ENCODE data around the gene KCNJ10.

The KCNJ10 gene

GRCh38 chr1:159985473-159985872 lies 84.5 kb downstream of the KCNJ10 start:
- no peak for DNase-seq

DNA sequence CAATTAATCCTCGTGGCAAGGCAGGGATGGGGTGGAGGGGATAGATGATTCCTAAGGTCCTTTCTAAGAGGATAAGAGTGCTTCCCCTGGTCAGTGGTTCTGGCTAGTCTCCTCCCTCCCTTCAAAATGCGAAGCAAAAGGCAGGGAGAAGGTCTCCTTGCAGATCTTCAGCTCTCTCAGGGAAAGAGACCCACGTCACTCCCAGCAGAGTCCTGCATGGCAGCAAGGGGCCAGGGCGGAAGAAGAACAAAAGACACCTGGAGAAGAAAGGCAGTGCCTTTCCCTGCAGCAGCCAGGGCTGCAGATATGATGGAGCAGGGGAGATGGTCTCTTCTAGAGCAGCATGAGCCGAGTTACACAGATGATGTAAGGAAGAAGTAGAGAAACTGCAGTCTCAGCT lies 86.3 kb downstream of the KCNJ10 start:
- no peak for DNase-seq

DNA sequence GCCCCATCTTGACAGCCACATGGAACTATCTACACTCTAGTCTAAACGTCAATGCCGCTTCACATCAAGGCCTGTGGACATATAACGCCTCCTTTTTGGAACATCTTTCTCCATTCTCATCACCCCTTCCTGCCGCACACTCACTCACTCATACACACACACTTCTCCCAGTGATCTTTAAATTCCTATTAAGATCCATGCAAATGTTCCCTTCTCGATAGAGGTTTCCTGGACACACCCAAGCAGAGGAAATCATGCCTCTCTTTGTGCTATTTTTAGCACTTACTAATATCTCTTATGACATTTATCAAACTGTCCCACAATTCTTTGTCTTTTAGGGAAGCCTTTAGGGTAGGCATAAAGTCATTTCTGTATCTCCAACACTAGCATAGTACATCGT lies 87.7 kb downstream of the KCNJ10 start:
- DNase-seq, result no peak

DNA sequence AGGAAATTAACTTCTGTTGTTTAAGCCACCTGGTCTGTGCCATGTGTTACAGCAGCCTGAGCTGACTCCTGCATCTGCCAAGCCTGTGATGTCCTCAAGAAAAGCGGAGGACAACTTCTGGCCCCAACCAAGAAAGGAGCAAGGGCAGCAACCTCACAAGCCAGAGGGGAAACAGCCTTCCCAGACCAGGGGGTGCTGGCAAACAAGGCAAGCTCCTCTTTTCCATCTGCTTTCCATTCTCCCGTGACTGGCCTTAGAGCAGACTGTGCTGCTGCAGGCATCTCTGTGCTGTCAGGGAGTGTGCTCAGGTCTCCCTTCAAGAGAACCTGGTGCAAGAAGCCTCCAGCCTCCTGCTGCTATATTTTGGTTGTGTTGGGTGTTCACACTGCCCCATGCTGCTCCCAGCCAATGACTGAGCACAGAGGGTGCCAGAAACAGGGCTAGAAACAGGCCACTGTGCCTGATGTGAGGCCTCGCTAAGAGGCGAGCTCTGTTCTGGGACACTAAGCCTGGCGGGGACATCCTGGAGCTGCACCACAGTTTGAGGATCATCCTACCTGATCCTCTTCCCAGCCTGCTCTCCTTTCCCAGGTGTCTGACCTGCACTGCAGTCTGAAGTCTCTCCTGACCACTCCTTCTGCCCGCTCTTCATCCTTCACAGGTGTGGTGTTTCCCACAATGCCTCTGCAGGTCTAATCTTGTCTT lies 88.5 kb downstream of the KCNJ10 start:
- DNase-seq, result no peak

DNA sequence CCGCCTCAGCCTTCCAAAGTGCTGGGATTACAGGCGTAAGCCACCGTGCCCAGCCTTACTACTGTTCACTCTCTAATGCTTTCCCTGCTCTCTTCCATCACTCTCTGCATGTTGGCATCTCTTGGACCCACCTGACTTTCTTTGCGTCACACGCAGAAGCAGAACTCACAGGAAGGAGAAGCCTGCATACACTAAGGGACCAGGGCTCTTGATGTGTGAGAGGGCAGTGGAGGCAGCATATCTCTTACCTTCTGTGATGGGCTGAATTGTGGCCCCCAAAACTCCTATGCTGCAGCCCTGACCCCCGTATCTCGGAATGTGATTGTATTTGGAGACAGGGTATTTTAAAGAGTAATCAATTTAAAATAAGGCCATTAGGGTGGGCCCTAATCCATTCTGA lies 89.2 kb downstream of the KCNJ10 start:
- DNase-seq, result no peak

GRCh38 chr1:159980076-159980475 lies 89.9 kb downstream of the KCNJ10 start:
- DNase-seq, result no peak

DNA sequence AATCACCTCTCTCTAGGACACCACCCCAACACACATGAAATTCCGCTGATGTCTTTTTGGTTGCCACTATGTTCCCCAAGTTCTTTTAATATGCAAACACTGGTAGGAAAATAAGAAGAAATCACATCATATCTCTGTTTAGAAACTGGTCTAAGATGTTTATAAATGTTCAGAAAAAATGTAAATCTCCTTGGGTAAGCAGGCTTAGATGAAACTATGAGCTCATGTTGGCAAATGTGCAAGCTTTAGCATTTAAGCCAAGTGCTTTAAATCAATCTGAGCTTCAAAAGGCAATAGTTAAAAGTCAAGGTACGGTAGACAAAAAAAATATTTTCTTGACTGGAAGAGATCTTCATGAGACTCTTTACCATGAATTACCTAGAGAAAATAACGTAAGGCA lies 90.7 kb downstream of the KCNJ10 start:
- no peak for DNase-seq

- DNase-seq, result no peak
Observed at GRCh38 chr1:159978107-159978398, 91.9 kb downstream of the KCNJ10 start.

GRCh38 chr1:159977364-159978106 lies 92.4 kb downstream of the KCNJ10 start:
- no peak for DNase-seq

GRCh38 chr1:159974350-159974965 lies 95.5 kb downstream of the KCNJ10 start:
- DNase-seq, result no peak

- DNase-seq, result no peak
Observed at GRCh38 chr1:159973350-159973940, 96.5 kb downstream of the KCNJ10 start.

DNA sequence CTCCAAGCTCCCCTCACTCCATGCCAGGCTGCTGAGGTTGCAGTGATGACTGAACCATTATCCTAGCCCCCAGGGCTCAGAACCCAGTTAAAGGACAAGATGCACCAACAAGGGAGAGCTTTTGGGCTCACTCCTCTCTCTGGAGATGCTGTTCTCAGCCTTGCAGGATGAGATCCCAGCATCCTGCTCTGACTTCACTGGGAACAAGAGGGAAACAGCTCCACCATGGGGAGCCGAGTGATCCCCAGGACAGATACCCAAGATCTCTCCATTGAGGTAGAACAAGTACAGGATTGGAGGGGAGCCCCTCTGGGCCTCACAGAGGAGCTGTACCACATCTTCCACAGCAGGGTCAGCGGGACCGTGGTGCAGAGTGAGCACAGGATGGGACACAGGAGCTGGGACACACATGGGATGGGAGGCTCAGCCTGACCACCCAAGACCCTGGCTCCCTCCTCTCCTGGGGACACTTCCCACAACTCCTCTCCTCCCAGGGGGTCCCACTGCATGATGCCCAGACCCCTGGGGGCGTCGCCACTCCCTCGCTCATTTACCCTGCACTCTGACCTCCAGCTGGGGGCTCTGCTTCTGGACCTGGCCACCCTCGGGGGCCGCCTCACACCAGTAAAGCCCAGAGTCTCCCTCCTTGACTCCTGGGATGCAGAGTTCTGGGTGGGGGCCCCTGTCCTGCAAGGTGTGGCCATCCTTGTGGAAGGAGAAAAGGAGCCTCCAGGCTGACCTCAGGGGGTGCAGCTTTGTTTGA lies 97.3 kb downstream of the KCNJ10 start:
- DNase-seq, result no peak

DNA sequence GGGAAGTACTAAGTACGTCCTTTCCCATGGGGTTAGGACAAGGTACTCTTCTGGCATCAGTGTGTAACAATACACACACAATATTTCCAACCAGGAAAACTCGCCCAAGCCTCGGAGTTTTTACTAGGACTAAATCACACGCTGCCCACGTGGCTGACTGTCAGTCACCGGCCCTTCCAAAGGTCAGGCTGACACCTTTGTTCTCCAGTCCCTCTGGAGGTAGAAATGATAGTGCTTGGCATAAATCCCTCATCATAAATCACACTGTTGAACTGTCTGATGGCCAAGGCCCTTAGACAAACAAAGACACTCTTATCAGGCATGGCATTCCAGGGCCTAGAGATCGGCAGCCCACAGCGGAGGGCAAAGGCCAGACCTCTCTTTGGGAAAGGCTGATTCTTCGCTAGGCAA lies 99.0 kb downstream of the KCNJ10 start:
- no peak for DNase-seq

GRCh38 chr1:159968901-159969300 lies 101.1 kb downstream of the KCNJ10 start:
- DNase-seq, result no peak

GRCh38 chr1:159965263-159965662 lies 104.7 kb downstream of the KCNJ10 start:
- DNase-seq, result no peak

DNA sequence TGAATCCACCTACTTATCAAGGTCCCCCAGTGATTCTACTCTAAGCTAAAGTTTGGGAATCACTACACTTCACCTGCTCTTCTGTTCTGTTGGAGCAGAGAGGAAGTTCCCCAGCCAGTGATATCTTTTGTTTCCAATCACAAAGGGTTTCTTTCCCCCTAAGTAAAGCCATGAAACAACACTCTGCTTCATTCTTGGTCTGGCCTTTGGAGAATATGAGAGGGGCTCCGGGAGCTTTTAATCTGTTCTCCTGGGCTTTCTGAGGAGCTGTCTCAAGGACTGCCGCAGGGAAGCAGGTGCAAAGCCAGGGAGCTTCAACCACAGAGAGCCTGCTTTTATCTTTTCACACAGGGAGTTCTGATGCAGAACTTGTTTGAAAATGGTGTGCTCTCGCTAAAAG lies 105.8 kb downstream of the KCNJ10 start:
- DNase-seq, result no peak

GRCh38 chr1:159962176-159962575 lies 107.8 kb downstream of the KCNJ10 start:
- DNase-seq, result no peak

DNA sequence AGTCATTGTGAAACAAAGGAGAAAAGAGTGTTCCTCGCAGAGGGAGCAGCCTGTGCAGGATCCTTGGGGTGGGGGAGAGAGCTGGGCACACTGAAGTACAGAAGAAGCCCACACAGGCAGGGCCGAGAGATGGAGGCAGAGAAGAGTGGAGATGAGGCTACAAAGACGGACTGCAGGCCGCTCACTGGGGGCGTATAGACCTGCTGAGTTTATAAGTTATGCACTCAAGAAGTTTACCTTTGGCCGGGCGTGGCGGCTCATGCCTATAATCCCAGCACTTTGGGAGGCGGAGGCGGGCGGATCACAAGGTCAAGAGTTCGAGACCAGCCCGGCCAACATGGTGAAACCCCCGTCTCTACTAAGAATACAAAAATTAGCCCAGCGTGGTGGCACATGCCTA lies 108.3 kb downstream of the KCNJ10 start:
- no peak for DNase-seq

- DNase-seq, result no peak
Observed at GRCh38 chr1:159960721-159961381, 109.1 kb downstream of the KCNJ10 start.

DNA sequence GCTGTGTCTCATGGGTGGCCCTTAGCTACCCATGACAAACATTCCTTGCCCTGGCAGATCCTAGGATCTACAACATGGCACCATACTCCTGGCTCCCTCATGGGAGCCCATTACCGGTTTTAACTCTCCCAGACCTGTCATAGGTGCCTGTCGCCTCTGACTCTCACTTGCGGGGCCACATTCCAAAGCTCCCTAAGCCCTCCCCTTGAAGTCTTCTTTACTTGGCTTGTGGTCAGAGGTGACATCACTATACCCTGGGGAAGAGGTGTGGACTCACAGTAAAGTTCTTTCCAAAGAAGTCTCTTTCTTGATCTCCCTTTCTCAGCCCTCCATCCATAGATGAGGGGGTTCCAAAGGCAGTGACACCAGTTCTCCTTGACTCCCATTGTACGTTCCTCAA lies 110.5 kb downstream of the KCNJ10 start:
- DNase-seq, result no peak

- no peak for DNase-seq
Observed at GRCh38 chr1:159958719-159959380, 111.1 kb downstream of the KCNJ10 start.

- DNase-seq, result no peak
Observed at GRCh38 chr1:159957824-159958268, 112.1 kb downstream of the KCNJ10 start.
